C4-2B (cell line): Measurements from ENCODE around the gene IGF1.

ENCODE experiments used
- H3K27ac ChIP-seq: fragments of 450-650 bp; 2 replicates; pipeline ENCODE4 v1.5.1; 2017
- ZFX ChIP-seq: fragments of 450-650 bp; IDR thresholded peaks from 2 replicates; pipeline ENCODE4 v1.6.1; 2017
- TF ChIP-seq, protein P1 (sequence below): fragments of 450-650 bp; conservative IDR thresholded peaks from 2 replicates; pipeline ENCODE4 v1.5.1; 2017; ENCODE audit warnings: mild to moderate bottlenecking

Gene IGF1

DNA sequence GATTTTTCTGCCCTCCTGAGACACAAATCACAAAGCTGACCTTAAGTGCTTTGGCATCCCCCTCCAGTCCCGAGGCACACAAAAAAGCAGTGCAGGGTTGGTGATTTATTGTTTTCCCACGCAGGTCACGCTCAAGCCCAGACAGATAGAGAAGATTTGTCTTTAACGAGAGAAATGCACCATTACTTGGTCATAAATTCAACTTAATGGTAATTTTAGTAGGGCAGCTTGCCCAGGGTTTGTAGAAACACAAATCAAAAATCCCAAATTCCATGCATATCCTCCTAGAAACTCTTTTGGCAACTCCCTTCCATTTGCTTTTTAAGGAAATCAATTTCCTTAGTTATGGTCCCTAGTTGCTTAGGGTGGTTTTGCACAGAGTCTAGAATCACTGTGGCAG lies 132.6 kb downstream of the IGF1 start:
- no peak overlapping the region for H3K27ac ChIP-seq
- TF ChIP-seq, protein P1, sequence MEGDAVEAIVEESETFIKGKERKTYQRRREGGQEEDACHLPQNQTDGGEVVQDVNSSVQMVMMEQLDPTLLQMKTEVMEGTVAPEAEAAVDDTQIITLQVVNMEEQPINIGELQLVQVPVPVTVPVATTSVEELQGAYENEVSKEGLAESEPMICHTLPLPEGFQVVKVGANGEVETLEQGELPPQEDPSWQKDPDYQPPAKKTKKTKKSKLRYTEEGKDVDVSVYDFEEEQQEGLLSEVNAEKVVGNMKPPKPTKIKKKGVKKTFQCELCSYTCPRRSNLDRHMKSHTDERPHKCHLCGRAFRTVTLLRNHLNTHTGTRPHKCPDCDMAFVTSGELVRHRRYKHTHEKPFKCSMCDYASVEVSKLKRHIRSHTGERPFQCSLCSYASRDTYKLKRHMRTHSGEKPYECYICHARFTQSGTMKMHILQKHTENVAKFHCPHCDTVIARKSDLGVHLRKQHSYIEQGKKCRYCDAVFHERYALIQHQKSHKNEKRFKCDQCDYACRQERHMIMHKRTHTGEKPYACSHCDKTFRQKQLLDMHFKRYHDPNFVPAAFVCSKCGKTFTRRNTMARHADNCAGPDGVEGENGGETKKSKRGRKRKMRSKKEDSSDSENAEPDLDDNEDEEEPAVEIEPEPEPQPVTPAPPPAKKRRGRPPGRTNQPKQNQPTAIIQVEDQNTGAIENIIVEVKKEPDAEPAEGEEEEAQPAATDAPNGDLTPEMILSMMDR: no peak
- TF ChIP-seq ZFX: no peak
